GM23248 (cell line): ENCODE results near the gene TRMT13.

Experiments used
- EZH2 ChIP-seq: fragments of 200-600 bp; sonication (generic); IDR thresholded peaks from 2 replicates; pipeline ENCODE4 v1.6.1; 2018; ENCODE audit warnings: antibody characterized with exemption, mild to moderate bottlenecking; ENCODE audit not compliant: insufficient read depth, poor library complexity, severe bottlenecking
- EZH2phosphoT487 ChIP-seq: fragments of 200-600 bp; sonication (generic); IDR thresholded peaks from 2 replicates; pipeline ENCODE4 v1.6.1; 2018; ENCODE audit warnings: antibody characterized with exemption, moderate library complexity, mild to moderate bottlenecking, low read depth; ENCODE audit not compliant: insufficient read depth

DNA sequence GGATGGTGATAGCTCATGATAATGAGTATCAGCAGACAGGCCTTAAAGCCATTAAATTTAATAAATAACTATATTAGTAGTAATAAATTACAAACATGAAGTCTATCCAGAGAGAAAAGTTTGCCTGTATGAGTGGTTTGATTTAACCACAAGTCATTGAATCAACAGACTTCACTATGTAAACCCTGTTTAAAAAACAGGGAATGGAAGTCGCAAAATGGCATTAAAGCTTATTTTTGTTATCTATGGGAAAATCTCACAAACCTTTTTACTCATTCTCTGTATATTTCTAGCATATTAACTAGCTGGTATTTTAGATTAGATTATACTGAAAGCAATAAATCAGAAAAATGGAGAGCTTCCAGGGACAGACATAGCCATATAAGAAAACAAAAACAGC lies 45.6 kb upstream of the TRMT13 start:
- TF ChIP-seq EZH2 (no peak), EZH2phosphoT487 (no peak)
